ENCODE results near the gene FAM217B.

The FAM217B gene

GRCh38 chr20:59938696-59939051 lies 1.5 kb upstream of the FAM217B start:
- in situ Hi-C loops (cut with MboI; ENCODE audit: low sequenced_read_pairs): no loop called here

DNA sequence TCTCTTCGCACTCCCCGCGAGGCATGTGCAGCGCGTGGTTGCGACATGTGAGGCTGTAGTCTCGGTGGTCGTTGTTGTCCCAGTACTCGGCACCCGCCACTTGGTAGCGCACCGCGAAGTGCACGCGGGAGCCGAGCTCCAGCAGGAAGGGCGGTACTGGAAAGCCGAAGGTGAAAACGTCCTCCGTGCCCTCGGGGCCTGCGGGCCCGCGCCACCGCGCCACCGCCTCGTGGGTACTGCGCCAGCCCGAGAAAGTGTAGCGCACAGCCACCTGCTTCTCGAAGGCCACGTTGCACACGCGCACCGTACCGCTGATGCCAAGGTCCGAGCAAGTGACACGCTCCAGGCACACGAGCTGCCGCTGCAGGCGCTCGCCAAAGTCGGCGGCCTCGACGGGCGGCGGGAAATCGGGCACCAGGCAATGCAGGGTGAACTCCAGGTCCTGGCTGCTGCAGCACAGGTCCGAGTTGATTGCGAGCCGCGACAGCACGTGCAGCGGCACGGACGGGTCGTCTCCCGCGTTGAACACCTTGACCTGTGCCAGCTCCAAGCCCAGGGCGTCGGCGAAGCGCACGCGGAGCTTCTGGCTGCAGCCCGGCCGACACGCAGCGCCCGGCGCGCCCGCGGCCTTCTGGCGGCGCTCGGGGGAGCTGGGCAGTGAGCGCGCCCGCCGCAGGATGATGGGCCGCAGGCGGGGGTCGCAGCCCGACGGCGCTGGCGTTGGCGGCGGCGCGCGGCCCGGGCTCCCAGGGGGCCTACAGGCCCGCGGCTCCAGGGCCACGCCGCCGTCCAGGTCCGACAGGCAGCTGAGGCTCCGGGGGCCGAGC lies 924 bp upstream of the FAM217B start:
- in situ Hi-C loops (cut with MboI; ENCODE audit: low sequenced_read_pairs): no loop called here

- in situ Hi-C loops (cut with MboI; ENCODE audit: low sequenced_read_pairs): no loop called here
Measured at GRCh38 chr20:59939879-59940128, 385 bp upstream of the FAM217B start.

DNA sequence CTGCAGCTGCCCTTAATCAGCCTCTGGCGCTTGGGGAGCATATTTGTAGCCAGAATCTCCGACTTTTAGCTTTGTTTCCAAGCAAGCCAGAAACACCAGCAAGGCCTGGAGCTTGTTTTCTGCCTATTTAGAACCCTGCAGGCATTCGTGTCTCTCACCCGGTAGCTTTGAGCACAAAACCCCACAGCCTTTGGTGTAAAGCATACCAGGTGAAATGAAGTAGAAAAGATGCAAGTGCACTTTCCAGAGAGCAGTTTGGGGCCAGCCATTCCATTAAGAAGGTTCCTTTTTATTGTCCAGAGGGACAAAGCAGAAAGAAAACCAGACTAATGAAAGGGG lies 736 bp downstream of the FAM217B start:
- in situ Hi-C loops (cut with MboI; ENCODE audit: low sequenced_read_pairs): no loop called here

DNA sequence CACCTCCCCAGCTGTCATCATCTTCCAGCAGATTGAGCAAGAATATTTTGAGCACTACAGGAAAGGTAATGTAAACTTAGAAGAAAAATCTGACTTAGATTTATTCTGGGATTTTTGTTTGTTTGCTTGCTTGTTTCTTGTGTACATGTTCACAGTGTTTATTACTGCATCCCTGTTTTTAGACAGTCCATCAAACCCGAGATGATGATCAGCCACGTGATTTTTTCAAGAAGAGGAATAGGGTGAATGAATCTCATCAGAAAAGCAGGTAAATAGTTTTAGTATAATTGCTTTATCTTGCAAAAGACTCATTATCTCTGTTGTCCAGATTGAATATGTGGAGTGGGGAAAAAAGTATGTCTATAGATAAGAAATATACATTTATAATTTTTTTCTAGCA lies 2.1 kb downstream of the FAM217B start:
- in situ Hi-C loops (cut with MboI; ENCODE audit: low sequenced_read_pairs): no loop called here

DNA sequence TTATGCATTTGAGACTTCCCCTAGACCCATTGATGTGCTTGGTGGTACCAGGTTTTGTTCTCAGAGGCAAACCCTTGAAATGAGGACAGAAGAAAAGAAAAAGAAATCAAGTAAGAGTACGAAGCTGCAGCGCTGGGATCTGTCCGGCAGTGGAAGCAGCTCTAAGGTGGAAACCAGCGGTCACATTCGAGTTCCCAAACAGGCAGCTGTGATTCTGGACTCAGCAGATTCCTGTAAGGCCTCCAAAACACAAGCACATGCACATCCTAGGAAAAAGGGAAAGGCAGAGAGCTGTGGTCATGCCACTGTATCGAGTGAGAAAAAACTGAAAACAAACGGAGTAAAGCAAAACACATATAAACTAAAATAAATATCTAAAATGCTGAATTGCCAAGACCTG lies 4.5 kb downstream of the FAM217B start:
- in situ Hi-C loops (cut with MboI; ENCODE audit: low sequenced_read_pairs): no loop called here

DNA sequence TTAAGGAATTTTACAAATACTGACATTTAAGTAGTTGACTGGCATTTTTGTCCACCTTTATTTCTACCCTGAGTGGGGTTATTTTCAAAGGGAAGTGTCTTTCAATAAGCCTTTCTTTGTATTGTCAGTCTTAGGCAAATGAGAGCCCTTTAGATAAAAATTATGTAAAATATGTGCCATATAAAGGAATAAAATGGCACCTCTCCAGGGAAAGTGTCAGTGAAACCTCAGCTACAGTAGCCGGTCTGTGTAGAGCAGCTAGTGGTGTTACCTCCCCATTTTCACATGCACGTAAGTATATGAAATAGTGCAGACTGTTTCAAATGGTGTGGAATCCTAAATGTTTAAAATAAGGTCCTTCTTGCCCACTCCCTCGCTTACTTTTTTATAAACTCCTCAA lies 5.0 kb downstream of the FAM217B start:
- in situ Hi-C loops (cut with MboI; ENCODE audit: low sequenced_read_pairs): no loop called here

- in situ Hi-C loops (cut with MboI; ENCODE audit: low sequenced_read_pairs): no loop called here
Measured at GRCh38 chr20:59945731-59946130, 5.5 kb downstream of the FAM217B start.

DNA sequence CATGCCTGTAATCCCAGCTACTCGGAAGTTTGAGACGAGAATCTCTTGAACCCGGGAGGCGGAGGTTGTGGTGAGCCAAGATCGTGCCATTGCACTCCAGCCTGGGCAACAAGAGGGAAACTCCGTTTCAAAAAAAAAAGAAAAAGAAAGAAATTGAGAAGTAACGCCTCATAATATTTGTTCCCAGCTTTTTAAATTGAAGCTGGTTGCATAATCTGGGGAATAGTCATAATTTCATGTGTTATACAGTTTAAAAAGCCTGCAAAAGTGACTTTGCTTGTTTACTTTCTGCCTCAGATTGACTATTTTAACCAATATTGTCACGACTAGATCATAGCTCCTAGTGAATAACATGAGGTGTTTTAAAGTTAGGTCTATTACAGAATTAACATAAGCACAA lies 7.2 kb downstream of the FAM217B start:
- in situ Hi-C loops (cut with MboI; ENCODE audit: low sequenced_read_pairs): no loop called here

- in situ Hi-C loops (cut with MboI; ENCODE audit: low sequenced_read_pairs): no loop called here
Measured at GRCh38 chr20:59948212-59948611, 8.0 kb downstream of the FAM217B start.

DNA sequence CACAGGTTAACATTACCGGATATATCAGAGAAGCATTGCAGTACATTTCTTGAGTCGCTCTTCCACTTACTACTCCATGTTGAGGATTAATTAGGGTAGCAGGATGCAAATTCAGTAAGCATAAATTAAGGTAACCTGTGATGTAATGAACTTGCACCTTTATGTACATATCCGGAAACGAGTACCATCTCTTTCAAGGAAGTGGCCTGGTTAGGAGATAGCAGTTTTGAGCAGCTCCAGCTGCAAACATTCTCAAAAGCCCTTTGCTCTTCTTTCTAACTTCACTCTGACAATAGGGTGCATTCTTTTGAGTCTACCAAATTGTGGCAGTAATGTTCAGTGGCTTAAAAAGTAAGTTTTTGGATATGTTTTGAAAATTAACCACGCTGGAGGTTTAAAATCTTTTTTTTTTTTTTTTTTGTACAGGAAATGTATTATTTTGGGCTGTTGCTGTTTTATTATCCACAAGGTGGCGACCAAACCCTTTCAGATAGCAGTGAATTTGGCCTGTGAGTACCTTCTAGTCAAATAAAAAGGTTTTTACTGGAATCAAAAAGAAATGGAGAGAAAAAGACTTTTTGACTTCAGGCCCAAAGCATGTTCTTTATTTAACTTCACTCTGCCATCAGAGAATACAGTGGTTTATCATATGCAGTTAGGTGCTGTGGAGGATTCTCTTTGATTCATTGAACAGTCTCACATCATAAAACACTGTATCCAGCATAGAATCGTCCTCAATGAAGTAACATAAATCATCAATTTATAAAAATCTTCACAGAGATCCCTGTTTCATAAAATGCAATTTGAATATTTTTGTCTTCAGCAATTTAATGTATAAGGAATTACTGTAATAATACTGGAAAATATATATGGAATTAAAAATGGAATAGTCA lies 8.9 kb downstream of the FAM217B start:
- in situ Hi-C loops (cut with MboI; ENCODE audit: low sequenced_read_pairs): no loop called here

DNA sequence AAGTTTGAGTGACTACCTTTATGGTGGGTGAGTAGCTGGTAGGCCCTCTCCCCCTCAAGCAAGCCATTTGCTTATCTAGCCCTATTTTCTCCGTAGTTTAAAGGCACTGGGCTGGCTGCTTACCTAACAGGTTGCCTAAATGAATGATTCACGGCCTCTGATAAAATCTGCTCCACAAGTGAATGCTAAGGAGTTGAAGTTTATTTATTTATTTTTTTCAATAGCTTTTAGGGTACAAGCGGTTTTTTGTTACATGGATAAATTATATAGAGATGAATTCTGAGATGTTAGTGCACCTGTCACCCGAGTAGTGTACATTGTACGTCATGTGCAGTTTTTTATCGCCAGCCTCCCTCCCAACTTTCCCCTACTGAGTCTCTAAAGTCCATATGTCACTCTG lies 9.7 kb downstream of the FAM217B start:
- in situ Hi-C loops (cut with MboI; ENCODE audit: low sequenced_read_pairs): loop anchor here (25.0 kb wide), 1 partner anchor 1312 kb away; the partner anchor contains the start of gene CDH4

GRCh38 chr20:59954718-59955117 lies 14.5 kb downstream of the FAM217B start:
- in situ Hi-C loops (cut with MboI; ENCODE audit: low sequenced_read_pairs): loop anchor here (25.0 kb wide), 1 partner anchor 1308 kb away; the partner anchor contains the start of gene CDH4

- in situ Hi-C loops (cut with MboI; ENCODE audit: low sequenced_read_pairs): loop anchor here (25.0 kb wide), 1 partner anchor 1307 kb away; the partner anchor contains the start of gene CDH4
Measured at GRCh38 chr20:59955131-59955796, 15.1 kb downstream of the FAM217B start.

DNA sequence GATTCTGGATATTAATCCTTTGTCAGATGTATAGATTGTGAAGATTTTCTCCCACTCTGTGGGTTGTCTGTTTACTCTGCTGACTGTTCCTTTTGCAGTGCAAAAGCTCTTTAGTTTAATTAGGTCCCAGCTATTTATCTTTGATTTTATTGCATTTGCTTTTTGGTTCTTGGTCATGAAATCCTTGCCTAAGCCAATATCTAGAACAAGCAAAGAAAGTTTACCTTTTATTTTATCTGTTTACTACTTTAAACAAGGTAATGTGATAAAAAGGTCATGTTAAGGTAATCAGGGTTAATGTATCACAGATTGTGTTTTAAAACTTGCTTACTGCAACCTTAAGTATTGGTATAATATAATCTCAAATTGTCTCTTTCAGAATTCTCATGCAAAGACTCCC lies 17.4 kb downstream of the FAM217B start:
- in situ Hi-C loops (cut with MboI; ENCODE audit: low sequenced_read_pairs): loop anchor here (25.0 kb wide), 1 partner anchor 1305 kb away; the partner anchor contains the start of gene CDH4

DNA sequence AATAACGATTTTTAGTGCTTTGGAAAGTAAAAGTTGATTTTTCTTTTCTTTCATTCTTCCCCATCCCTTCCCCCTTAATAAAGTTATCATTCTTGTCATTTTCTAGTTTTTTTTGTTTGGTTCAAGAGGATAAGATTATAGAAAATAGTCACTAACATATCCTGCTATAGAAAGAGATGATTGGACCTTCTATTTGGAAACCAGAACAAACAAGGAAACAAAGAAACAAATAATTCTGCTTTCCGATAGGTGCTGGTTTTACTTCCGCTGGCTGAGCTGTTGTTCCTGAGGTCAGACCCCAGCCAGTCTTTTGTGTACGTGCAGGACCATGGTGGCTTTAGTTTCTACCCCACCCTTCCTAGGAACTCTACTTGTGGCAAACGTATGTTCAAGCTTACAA lies 17.9 kb downstream of the FAM217B start, which contains the start of gene CDH26:
Gene CDH26 (plus strand): TSS at position 301 of the 400 bp plus-strand sequence. CDS start 304 bp downstream, outside the sequence.
- in situ Hi-C loops (cut with MboI; ENCODE audit: low sequenced_read_pairs): loop anchor here (25.0 kb wide), 1 partner anchor 1304 kb away; the partner anchor contains the start of gene CDH4

- in situ Hi-C loops (cut with MboI; ENCODE audit: low sequenced_read_pairs): loop anchor here (25.0 kb wide), 1 partner anchor 1304 kb away; the partner anchor contains the start of gene CDH4
Measured at GRCh38 chr20:59958626-59959025, 18.4 kb downstream of the FAM217B start.

GRCh38 chr20:59961423-59961822 lies 21.2 kb downstream of the FAM217B start:
- in situ Hi-C loops (cut with MboI; ENCODE audit: low sequenced_read_pairs): loop anchor here (25.0 kb wide), 1 partner anchor 1301 kb away; the partner anchor contains the start of gene CDH4

GRCh38 chr20:59962155-59962554 lies 22.0 kb downstream of the FAM217B start:
- in situ Hi-C loops (cut with MboI; ENCODE audit: low sequenced_read_pairs): loop anchor here (25.0 kb wide), 1 partner anchor 1300 kb away; the partner anchor contains the start of gene CDH4

DNA sequence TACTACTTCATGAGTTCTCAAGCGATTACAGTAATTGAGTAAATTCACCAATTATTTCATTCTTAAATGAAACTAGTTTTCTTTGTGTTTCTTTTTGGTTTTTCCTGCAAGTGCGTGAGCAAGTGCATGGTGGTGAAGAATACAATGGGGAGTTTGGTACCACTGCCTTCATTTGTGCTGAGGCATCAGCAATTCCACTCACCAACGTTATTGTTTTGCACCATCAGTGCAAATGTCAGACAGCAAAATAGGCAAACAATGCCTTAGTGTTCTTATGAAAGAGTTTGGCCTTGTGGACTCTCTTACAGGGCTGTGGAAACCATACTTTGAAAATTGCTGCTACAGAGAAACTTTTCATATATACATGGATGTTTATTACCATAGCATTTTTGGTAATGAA lies 26.2 kb downstream of the FAM217B start:
- in situ Hi-C loops (cut with MboI; ENCODE audit: low sequenced_read_pairs): loop anchor here (25.0 kb wide), 1 partner anchor 1296 kb away; the partner anchor contains the start of gene CDH4

DNA sequence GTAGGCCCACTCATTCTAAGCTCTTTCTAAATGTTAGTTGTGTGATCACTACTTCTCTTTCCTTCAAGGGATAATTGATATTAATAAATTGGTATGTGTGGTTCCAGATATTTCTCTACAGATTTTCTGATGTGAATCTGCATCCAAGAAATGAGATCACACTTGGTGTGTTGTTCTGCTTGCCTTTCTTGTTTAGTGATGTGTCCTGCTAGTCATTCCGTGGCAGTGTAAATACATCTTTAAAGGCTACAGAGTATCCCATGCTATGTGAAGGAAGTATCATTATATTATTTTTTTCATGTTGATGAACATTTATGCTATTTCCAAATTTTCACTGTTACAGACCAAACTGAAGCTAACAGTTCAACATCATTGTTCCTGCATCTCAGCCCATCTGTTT lies 31.2 kb downstream of the FAM217B start:
- in situ Hi-C loops (cut with MboI; ENCODE audit: low sequenced_read_pairs): loop anchor here (25.0 kb wide), 1 partner anchor 1291 kb away; the partner anchor contains the start of gene CDH4

Measured in HL-60/S4 treated with retinoic acid at 250 ng/mL for 4 days and 3 days (cell line).